ENCODE data around the gene F8A1.
"Not testable (repeated sequence)": the region's sequence is repeated elsewhere in the genome, so short reads cannot be mapped to it uniquely, and the experiment has no call there.

F8A1 gene

DNA sequence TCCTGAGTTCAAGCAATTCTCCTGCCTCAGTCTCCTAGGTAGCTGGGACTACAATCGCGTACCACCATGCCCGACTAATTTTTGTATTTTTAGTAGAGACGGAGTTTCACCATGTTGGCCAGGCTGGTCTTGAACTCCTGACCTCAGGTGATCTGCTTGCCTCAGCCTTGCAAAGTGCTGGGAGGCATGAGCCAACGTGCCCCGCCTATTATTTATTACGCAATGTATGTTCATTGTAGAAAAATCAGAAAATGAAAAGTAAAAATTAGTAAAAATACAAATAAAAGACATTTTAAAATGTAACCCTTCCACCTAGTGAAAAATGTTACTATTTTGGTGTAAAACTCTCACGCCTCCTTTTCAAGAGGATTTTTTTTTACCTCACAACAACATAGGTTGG is 14.2 kb downstream of the F8A1 start:
- Histone ChIP-seq H3K4me1 (ENCODE audit: insufficient read depth, low read length) (no peaks in the 10 kb centered on the region), H3K4me3 (ENCODE audit: low read depth in 1 of 2, low read length in 2 of 2) (no peak overlapping the region), H3K36me3 (ENCODE audit: insufficient read depth, low read length) (no peaks in the 10 kb centered on the region), H3K9me3 (ENCODE audit: low read length) (no peaks in the 10 kb centered on the region), H3K27me3 (ENCODE audit: control insufficient read depth in 1 of 2, insufficient read depth in 2 of 2, low read length in 2 of 2) (no peaks in the 10 kb centered on the region), H3K9ac (ENCODE audit: low read length) (no peak overlapping the region), H3K27ac (ENCODE audit: low read depth, low read length) (no peak overlapping the region)

DNA sequence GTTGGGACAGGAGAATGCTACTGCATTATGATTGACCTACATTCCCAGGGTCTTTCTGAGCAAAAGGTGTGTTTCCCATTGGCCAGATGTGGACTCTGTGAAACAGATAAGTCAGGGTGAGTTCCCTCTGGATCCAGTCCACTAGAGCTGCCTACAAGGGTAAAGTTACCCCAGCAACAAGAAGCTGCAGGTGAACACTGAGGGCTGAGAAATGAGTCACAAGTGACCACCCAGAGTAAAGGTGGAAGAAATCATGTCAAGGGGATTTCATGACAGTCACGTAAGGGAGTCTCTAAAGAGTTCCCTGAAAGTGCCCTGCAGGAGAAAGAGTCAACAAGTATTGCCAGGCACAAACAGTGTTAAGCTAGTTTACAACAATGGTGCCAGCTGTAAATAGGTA is 16.3 kb downstream of the F8A1 start:
- Histone ChIP-seq H3K4me3 (ENCODE audit: low read depth in 1 of 2, low read length in 2 of 2) (no peak overlapping the region), H3K36me3 (ENCODE audit: insufficient read depth, low read length) (no peaks in the 10 kb centered on the region), H3K9me3 (ENCODE audit: low read length) (no peaks in the 10 kb centered on the region), H3K27ac (ENCODE audit: low read depth, low read length) (no peak overlapping the region), H3K27me3 (ENCODE audit: control insufficient read depth in 1 of 2, insufficient read depth in 2 of 2, low read length in 2 of 2) (no peaks in the 10 kb centered on the region), H3K9ac (ENCODE audit: low read length) (no peak overlapping the region), H3K4me1 (ENCODE audit: insufficient read depth, low read length) (no peaks in the 10 kb centered on the region)

DNA sequence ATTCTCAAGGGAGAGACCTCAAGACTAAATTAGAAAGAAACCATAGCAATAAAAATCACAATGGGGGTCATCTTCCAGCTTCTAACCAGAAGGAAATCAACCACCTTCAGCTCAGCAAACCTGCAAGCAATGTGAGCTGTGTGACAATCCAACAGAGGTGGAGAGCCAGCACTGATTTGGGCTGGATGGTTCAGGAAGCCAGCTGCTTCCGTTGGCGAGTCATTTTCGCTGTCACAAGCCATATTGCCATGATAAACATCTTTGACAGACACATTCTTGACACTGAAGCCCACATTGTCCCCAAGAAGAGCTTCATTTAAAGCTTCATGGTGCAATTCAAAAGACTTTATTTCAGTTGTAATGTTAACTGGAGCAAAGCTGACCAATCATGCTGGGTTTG is 22.7 kb downstream of the F8A1 start:
- no peaks in the 10 kb centered on the region for H3K27me3 ChIP-seq (ENCODE audit: control insufficient read depth in 1 of 2, insufficient read depth in 2 of 2, low read length in 2 of 2)
- H3K9ac ChIP-seq (ENCODE audit: low read length) = no peak overlapping the region
- no peak overlapping the region for H3K4me3 ChIP-seq (ENCODE audit: low read depth in 1 of 2, low read length in 2 of 2)
- no peaks in the 10 kb centered on the region for H3K4me1 ChIP-seq (ENCODE audit: insufficient read depth, low read length)
- no peak overlapping the region for H3K27ac ChIP-seq (ENCODE audit: low read depth, low read length)
- H3K36me3 ChIP-seq (ENCODE audit: insufficient read depth, low read length) = no peaks in the 10 kb centered on the region
- H3K9me3 ChIP-seq (ENCODE audit: low read length) = no peaks in the 10 kb centered on the region

DNA sequence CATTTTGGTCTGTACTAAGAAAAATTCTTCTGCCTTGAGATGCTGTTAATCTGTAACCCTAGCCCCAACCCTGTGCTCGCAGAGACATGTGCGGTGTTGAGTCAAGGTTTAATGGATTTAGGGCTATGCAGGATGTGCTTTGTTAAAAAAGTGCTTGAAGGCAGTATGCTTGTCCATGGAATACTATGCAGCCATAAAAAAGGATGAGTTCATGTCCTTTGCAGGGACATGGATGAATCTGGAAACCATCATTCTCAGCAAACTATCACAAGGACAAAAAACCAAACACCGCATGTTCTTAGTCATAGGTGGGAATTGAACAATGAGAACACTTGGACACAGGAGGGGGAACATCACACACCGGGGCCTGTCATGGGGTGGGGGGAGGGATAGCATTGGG is 23.9 kb downstream of the F8A1 start:
- H3K9me3 ChIP-seq (ENCODE audit: low read length); H3K9ac ChIP-seq (ENCODE audit: low read length); H3K4me1 ChIP-seq (ENCODE audit: insufficient read depth, low read length); H3K27ac ChIP-seq (ENCODE audit: low read depth, low read length); H3K36me3 ChIP-seq (ENCODE audit: insufficient read depth, low read length); H3K27me3 ChIP-seq (ENCODE audit: control insufficient read depth in 1 of 2, insufficient read depth in 2 of 2, low read length in 2 of 2); H3K4me3 ChIP-seq (ENCODE audit: low read depth in 1 of 2, low read length in 2 of 2): not testable (repeated sequence)

DNA sequence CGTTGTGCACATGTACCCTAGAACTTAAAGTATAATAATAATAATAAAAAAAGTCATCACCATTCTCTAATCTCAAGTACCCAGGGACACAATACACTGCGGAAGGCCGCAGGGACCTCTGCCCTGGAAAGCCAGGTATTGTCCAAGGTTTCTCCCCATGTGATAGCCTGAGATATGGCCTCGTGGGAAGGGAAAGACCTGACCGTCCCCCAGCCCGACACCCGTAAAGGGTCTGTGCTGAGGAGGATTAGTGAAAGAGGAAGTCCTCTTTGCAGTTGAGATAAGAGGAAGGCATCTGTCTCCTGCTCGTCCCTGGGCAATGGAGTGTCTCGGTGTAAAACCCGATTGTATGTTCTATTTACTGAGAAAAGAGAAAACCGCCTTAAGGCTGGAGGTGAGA is 24.4 kb downstream of the F8A1 start:
- not testable (repeated sequence) for H3K27me3 ChIP-seq (ENCODE audit: control insufficient read depth in 1 of 2, insufficient read depth in 2 of 2, low read length in 2 of 2); H3K27ac ChIP-seq (ENCODE audit: low read depth, low read length); H3K9me3 ChIP-seq (ENCODE audit: low read length); H3K36me3 ChIP-seq (ENCODE audit: insufficient read depth, low read length); H3K9ac ChIP-seq (ENCODE audit: low read length); H3K4me3 ChIP-seq (ENCODE audit: low read depth in 1 of 2, low read length in 2 of 2); H3K4me1 ChIP-seq (ENCODE audit: insufficient read depth, low read length)

DNA sequence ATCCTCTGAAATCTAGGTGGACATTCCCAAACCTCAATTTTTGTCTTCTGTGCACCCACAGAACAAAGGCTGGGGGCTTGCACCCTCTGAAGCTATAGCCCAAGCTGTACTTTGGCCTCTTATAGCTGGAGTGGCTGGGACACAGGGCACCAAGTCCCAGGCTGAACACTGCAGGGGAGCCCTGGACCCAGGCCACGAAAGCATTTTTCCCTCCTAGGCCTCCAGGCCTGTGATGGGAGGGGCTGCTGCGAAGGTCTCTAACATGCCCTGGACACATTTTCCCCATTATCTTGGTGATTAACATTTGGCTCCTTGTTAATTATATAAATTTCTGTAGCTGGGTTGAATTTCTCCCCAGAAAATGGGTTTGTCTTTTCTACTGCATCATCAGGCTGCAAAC is 27.9 kb downstream of the F8A1 start:
- Histone ChIP-seq H3K27me3 (ENCODE audit: control insufficient read depth in 1 of 2, insufficient read depth in 2 of 2, low read length in 2 of 2) (no peaks in the 10 kb centered on the region), H3K9me3 (ENCODE audit: low read length) (no peaks in the 10 kb centered on the region), H3K9ac (ENCODE audit: low read length) (no peak overlapping the region), H3K36me3 (ENCODE audit: insufficient read depth, low read length) (no peaks in the 10 kb centered on the region), H3K27ac (ENCODE audit: low read depth, low read length) (no peak overlapping the region), H3K4me3 (ENCODE audit: low read depth in 1 of 2, low read length in 2 of 2) (no peak overlapping the region), H3K4me1 (ENCODE audit: insufficient read depth, low read length) (no peaks in the 10 kb centered on the region)

DNA sequence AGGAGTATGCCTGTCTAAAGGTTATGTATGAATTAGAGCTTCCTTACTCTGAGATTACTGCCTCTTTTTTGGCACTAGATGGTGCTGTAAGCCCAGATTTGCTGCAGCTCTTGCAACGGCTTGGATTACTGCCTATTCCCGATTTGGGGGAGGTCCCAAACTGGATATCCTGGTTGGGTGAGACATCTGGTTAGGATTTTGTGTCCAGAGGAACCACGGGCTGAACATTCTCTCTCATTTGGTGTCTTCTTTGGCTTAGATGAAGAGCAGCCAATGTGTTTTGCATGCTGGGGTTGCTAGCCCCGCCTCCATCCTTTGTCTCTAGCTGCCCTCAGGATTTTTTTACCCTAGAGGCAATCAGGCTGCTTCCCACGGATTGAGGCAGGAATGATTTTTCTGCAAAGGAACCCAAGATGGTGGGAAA is 31.9 kb downstream of the F8A1 start:
- Histone ChIP-seq H3K4me1 (ENCODE audit: insufficient read depth, low read length) (no peaks in the 10 kb centered on the region), H3K9ac (ENCODE audit: low read length) (no peak overlapping the region), H3K27ac (ENCODE audit: low read depth, low read length) (no peak overlapping the region), H3K27me3 (ENCODE audit: control insufficient read depth in 1 of 2, insufficient read depth in 2 of 2, low read length in 2 of 2) (no peaks in the 10 kb centered on the region), H3K4me3 (ENCODE audit: low read depth in 1 of 2, low read length in 2 of 2) (peak overlapping the region in 1 of 2 donors; percentile 18), H3K9me3 (ENCODE audit: low read length) (no peaks in the 10 kb centered on the region), H3K36me3 (ENCODE audit: insufficient read depth, low read length) (no peaks in the 10 kb centered on the region)

DNA sequence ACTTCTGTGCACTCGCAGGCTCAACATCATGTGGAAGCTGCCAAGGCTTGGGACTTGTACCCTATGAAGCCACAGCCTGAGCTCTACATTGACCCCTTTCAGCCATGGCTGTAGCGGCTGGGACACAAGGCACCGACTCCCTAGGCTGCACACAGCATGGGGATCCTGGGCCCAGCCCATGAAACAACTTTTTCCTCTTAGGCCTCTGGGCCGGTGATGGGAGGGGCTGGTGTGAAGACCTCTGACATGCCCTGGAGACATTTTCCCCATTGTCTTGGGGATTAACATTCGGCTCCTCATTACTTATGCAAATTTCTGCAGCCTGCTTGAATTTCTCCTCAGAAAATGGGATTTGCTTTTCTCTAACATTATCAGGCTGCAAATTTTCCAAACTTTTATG is 38.6 kb downstream of the F8A1 start:
- H3K9me3 ChIP-seq (ENCODE audit: low read length); H3K27me3 ChIP-seq (ENCODE audit: control insufficient read depth in 1 of 2, insufficient read depth in 2 of 2, low read length in 2 of 2); H3K9ac ChIP-seq (ENCODE audit: low read length): not testable (repeated sequence)

More for the DNA sequence above, 38.6 kb downstream of the F8A1 start:
- H3K36me3 ChIP-seq (ENCODE audit: insufficient read depth, low read length); H3K27ac ChIP-seq (ENCODE audit: low read depth, low read length); H3K4me1 ChIP-seq (ENCODE audit: insufficient read depth, low read length); H3K4me3 ChIP-seq (ENCODE audit: low read depth in 1 of 2, low read length in 2 of 2): not testable (repeated sequence)

Measured in muscle layer of colon (tissue), 2 donors.